Lung (tissue), 12 donors: ENCODE measurements around the gene SAE1. TPM values are rescaled to one million over a fixed set of nuclear protein-coding genes. Genes with fewer than 3 reads are reported as not detected.

Experiments
- ATAC-seq: fragments of 200-7000 bp; cut with Tn5 transposase; one replicate; pipeline ENCODE4 v1.9.1; 2020; ENCODE audit warnings: moderate number of reproducible peaks; ENCODE audit not compliant: insufficient read depth, low FRiP score
- DNase-seq, 3 donors: peaks; one replicate each; pipeline ENCODE4 v3.0.0-alpha.2; 2013 to 2017
- H3K27ac ChIP-seq, 2 donors: one replicate each; pipeline ENCODE4 v1.5.1; 2013; ENCODE audit warnings: mild to moderate bottlenecking in 2 of 2, moderate library complexity in 2 of 2, control low read depth in 1 of 2, inconsistent platforms in 1 of 2, low read depth in 1 of 2, low read length in 1 of 2
- H3K27me3 ChIP-seq, 3 donors: one replicate each; pipeline ENCODE4 v1.5.1; 2013; ENCODE audit warnings: low read length in 2 of 3; ENCODE audit not compliant: control insufficient read depth in 3 of 3, insufficient read depth in 3 of 3
- H3K36me3 ChIP-seq, 4 donors: one replicate each; pipeline ENCODE4 v1.5.1; 2013; ENCODE audit warnings: low read length in 4 of 4, mild to moderate bottlenecking in 1 of 4, moderate library complexity in 1 of 4; ENCODE audit not compliant: control insufficient read depth in 4 of 4, insufficient read depth in 4 of 4
- H3K4me1 ChIP-seq, 5 donors: one replicate each; pipeline ENCODE4 v1.5.1; 2013; ENCODE audit warnings: low read length in 5 of 5, mild to moderate bottlenecking in 2 of 5, moderate library complexity in 1 of 5; ENCODE audit not compliant: control insufficient read depth in 5 of 5, insufficient read depth in 5 of 5
- H3K4me3 ChIP-seq: one replicate; pipeline ENCODE4 v1.5.1; 2013; ENCODE audit warnings: mild to moderate bottlenecking, control low read depth, moderate library complexity
- H3K9ac ChIP-seq, 2 donors: one replicate each; pipeline ENCODE4 v1.5.1; 2013; ENCODE audit warnings: low read length in 2 of 2, control low read depth in 1 of 2; ENCODE audit not compliant: insufficient read depth in 1 of 2
- H3K9me3 ChIP-seq, 4 donors: one replicate each; pipeline ENCODE4 v1.5.1; 2013; ENCODE audit warnings: low read length in 3 of 4, mild to moderate bottlenecking in 1 of 4, moderate library complexity in 1 of 4; ENCODE audit not compliant: control insufficient read depth in 4 of 4, insufficient read depth in 3 of 4
- CTCF ChIP-seq: IDR thresholded peaks from 2 replicates; pipeline ENCODE4 v1.5.1; 2012; ENCODE audit warnings: mild to moderate bottlenecking; ENCODE audit errors: control extremely low read depth, extremely low read depth
- WGBS, 2 donors: extraction: QIAGEN DNeasy Blood & Tissue Kit; methylation state at CpG; one replicate each; pipeline ENCODE4 v1.1.7; 2013; 5-methylcytosine and 5-hydroxymethylcytosine counted together
- polyA plus RNA-seq, 2 donors: library from polyadenylated mRNA; stranded (reverse); fragments of 200-250 nt; gene quantifications; one replicate each; pipeline ENCODE4 v1.2.1, GENCODE V29; 2013
- total RNA-seq, 2 donors: library from RNA; depleted of rRNA in 1 of 2; stranded (reverse); fragments of >200 nt in 1 of 2; gene quantifications; one replicate each; pipeline ENCODE4 v1.2.1, GENCODE V29; 2014 to 2021
- donor health status: control.
- donor health status: control.
- donor health status: Bipolar disorder and iron deficiency.
- donor health status: healthy.
- donor health status: DM: yes; HTN: yes; CAD: no.

Gene SAE1
- total and polyA plus RNA-seq, 4 donors, result 28.6 to 58.1 (median 55.9) TPM

- peaks cover 0 to 32% (median 32%) of the 10 kb centered on the region in 3 donors for H3K27me3 ChIP-seq
- TF ChIP-seq CTCF, result no peak
- no peaks in the 10 kb centered on the region for H3K36me3 ChIP-seq
- no peak overlapping the region for H3K9ac ChIP-seq
- peaks cover 0 to 12% (median 7%) of the 10 kb centered on the region in 5 donors for H3K4me1 ChIP-seq
- 4 to 5% methylated on average over 31 to 62 of the region's 62 CpGs for WGBS, 2 donors
- no peaks in the 10 kb centered on the region for H3K9me3 ChIP-seq
- no peak overlapping the region for H3K27ac ChIP-seq
- no peak overlapping the region for H3K4me3 ChIP-seq
- DNase-seq (peak in 2 of 3 donors; percentile 57 to 71), ATAC-seq (no peak)
Observed at GRCh38 chr19:47239610-47240296, 109.1 kb downstream of the SAE1 start.

- Histone ChIP-seq H3K9me3 (no peaks in the 10 kb centered on the region), H3K4me1 (peaks cover 0 to 12% (median 7%) of the 10 kb centered on the region in 5 donors), H3K27ac (no peak overlapping the region), H3K36me3 (no peaks in the 10 kb centered on the region), H3K9ac (no peak overlapping the region), H3K4me3 (no peak overlapping the region), H3K27me3 (peaks cover 0 to 32% (median 32%) of the 10 kb centered on the region in 3 donors)
- ATAC-seq, result no peak
- no peak for DNase-seq
- 53 to 56% methylated on average over 6 of the region's 6 CpGs for WGBS, 2 donors
- no peak for TF ChIP-seq CTCF
Observed at GRCh38 chr19:47240556-47240955, 109.9 kb downstream of the SAE1 start.

- no peak for TF ChIP-seq CTCF
- Histone ChIP-seq H3K4me1 (peaks cover 0 to 12% (median 7%) of the 10 kb centered on the region in 5 donors), H3K9me3 (no peaks in the 10 kb centered on the region), H3K27me3 (peaks cover 0 to 32% (median 32%) of the 10 kb centered on the region in 3 donors), H3K27ac (no peak overlapping the region), H3K4me3 (no peak overlapping the region), H3K36me3 (no peaks in the 10 kb centered on the region), H3K9ac (no peak overlapping the region)
- DNase-seq, result peak; percentile 49 to 76 (median 61)
- 7 to 9% methylated on average over 21 to 27 of the region's 27 CpGs for WGBS, 2 donors
- peak; percentile 63 for ATAC-seq
Observed at GRCh38 chr19:47240996-47241918, 110.6 kb downstream of the SAE1 start.
